HEK293T (cell line): ENCODE measurements around the gene HECA.

Source experiments
- FOXK2 ChIP-seq: fragments of 450-650 bp; IDR thresholded peaks from 2 replicates; pipeline ENCODE4 v1.6.1; 2016; ENCODE audit warnings: mild to moderate bottlenecking
- FOXM1 ChIP-seq: fragments of 450-650 bp; IDR thresholded peaks from 2 replicates; pipeline ENCODE4 v1.6.1; 2017; ENCODE audit warnings: mild to moderate bottlenecking, borderline replicate concordance
- HDGF ChIP-seq: fragments of 450-650 bp; IDR thresholded peaks from 2 replicates; pipeline ENCODE4 v1.6.1; 2017; ENCODE audit warnings: antibody characterized with exemption, borderline replicate concordance
- L3MBTL2 ChIP-seq: fragments of 450-650 bp; conservative IDR thresholded peaks from 2 replicates; pipeline ENCODE4 v1.6.1; 2016; ENCODE audit warnings: mild to moderate bottlenecking
- PKNOX1 ChIP-seq: fragments of 450-650 bp; IDR thresholded peaks from 2 replicates; pipeline ENCODE4 v1.6.1; 2016
- SP1 ChIP-seq: fragments of 450-650 bp; IDR thresholded peaks from 2 replicates; pipeline ENCODE4 v1.6.1; 2017
- TARDBP ChIP-seq: fragments of 450-650 bp; IDR thresholded peaks from 2 replicates; pipeline ENCODE4 v1.6.1; 2016

- TF ChIP-seq PKNOX1 (no peak), HDGF (no peak), L3MBTL2 (no peak), FOXK2 (no peak), SP1 (no peak), TARDBP (no peak), FOXM1 (no peak)
These were observed 51.8 kb downstream of the HECA start for GRCh38 chr6:139186692-139187091.
